Activated naive CD4-positive, alpha-beta T cell treated with anti-CD3 and anti-CD28 coated beads for 36 hours (primary cell): ENCODE results near the gene ITPR2. TPM values are rescaled to one million over a fixed set of nuclear protein-coding genes. Genes with fewer than 3 reads are reported as not detected.
"Not testable (repeated sequence)": the region's sequence is repeated elsewhere in the genome, so short reads cannot be mapped to it uniquely, and the experiment has no call there.

ENCODE experiments used
- CTCF ChIA-PET: fragments of 350-600 bp; sonication (Branson Sonifier 250); formaldehyde crosslinking; loops from one replicate; lab custom pipeline; 2021; ENCODE audit warnings: antibody characterized with exemption; lab: Charles Lee
- DNase-seq: peaks from one replicate; pipeline ENCODE4 v3.0.0-alpha.2; 2020
- H3K27ac Mint-ChIP-seq: one replicate; pipeline ENCODE4 v1.8.0; 2021; ENCODE audit warnings: mild to moderate bottlenecking, mixed read lengths
- H3K27me3 Mint-ChIP-seq: one replicate; pipeline ENCODE4 v1.8.0; 2021; ENCODE audit warnings: low read depth, mixed read lengths
- H3K36me3 Mint-ChIP-seq: one replicate; pipeline ENCODE4 v1.8.0; 2021; ENCODE audit warnings: low read depth, mixed read lengths
- H3K4me1 Mint-ChIP-seq: one replicate; pipeline ENCODE4 v1.8.0; 2021; ENCODE audit warnings: low read depth, mixed read lengths
- H3K4me3 Mint-ChIP-seq: one replicate; pipeline ENCODE4 v1.8.0; 2021; ENCODE audit warnings: mild to moderate bottlenecking, moderate library complexity, mixed read lengths
- H3K9me3 Mint-ChIP-seq: one replicate; pipeline ENCODE4 v1.8.0; 2021; ENCODE audit warnings: mixed read lengths
- intact Hi-C: fragments of 100-400 bp; cut with micrococcal nuclease; formaldehyde crosslinking; loops from one replicate; pipeline ENCODE4 v1.15.1; 2023
- total RNA-seq, 2 experiments: library from RNA; stranded (reverse); gene quantifications; one replicate each; pipeline ENCODE4 v1.2.3, GENCODE V29; 2021

ITPR2 gene
- total RNA-seq, 2 experiments from 2014 or later, result 24.4 to 24.5 TPM

GRCh38 chr12:26729137-26729671 lies 103.8 kb downstream of the ITPR2 start:
- CTCF ChIA-PET, result interaction anchor here (0.7 kb wide), 1 partner anchor 80 kb away, joined by 3 read pairs; no protein-coding TSS in a partner anchor
- DNase-seq, intact Hi-C loops, H3K4me3 Mint-ChIP-seq, H3K36me3 Mint-ChIP-seq, H3K27ac Mint-ChIP-seq, H3K27me3 Mint-ChIP-seq, H3K9me3 Mint-ChIP-seq: not testable (repeated sequence)
- H3K4me1 Mint-ChIP-seq, result peaks cover 53% of the 10 kb centered on the region

- CTCF ChIA-PET, result interaction anchor here (0.7 kb wide), 1 partner anchor 81 kb away, joined by 3 read pairs; no protein-coding TSS in a partner anchor
- Mint-ChIP-seq H3K4me1 (peaks cover 50% of the 10 kb centered on the region), H3K9me3 (no peaks in the 10 kb centered on the region), H3K36me3 (peaks cover 3% of the 10 kb centered on the region), H3K27ac (no peak overlapping the region), H3K27me3 (no peaks in the 10 kb centered on the region), H3K4me3 (no peak overlapping the region)
- intact Hi-C loops, result no loop called here
- DNase-seq, result no peak
These were observed 104.6 kb downstream of the ITPR2 start for GRCh38 chr12:26728205-26729050.

GRCh38 chr12:26727482-26728204 lies 105.4 kb downstream of the ITPR2 start:
- no peak overlapping the region for H3K27ac Mint-ChIP-seq
- CTCF ChIA-PET, result no interaction called here
- H3K4me1 Mint-ChIP-seq, result peaks cover 43% of the 10 kb centered on the region
- H3K36me3 Mint-ChIP-seq, result peaks cover 3% of the 10 kb centered on the region
- H3K4me3 Mint-ChIP-seq, result no peak overlapping the region
- H3K27me3 Mint-ChIP-seq, result no peaks in the 10 kb centered on the region
- no peak for DNase-seq
- intact Hi-C loops, result no loop called here
- H3K9me3 Mint-ChIP-seq, result no peaks in the 10 kb centered on the region

GRCh38 chr12:26726956-26727355 lies 106.0 kb downstream of the ITPR2 start:
- Mint-ChIP-seq H3K4me3 (no peak overlapping the region), H3K4me1 (peaks cover 38% of the 10 kb centered on the region)
- intact Hi-C loops, result no loop called here

GRCh38 chr12:26725276-26725916 lies 107.6 kb downstream of the ITPR2 start:
- no peak overlapping the region for H3K27ac Mint-ChIP-seq
- no peaks in the 10 kb centered on the region for H3K9me3 Mint-ChIP-seq

More at GRCh38 chr12:26726956-26727355, 106.0 kb downstream of the ITPR2 start:
- H3K9me3 Mint-ChIP-seq, result no peaks in the 10 kb centered on the region
- DNase-seq, result no peak
- CTCF ChIA-PET, result no interaction called here
- no peak overlapping the region for H3K27ac Mint-ChIP-seq
- H3K36me3 Mint-ChIP-seq, result peaks cover 6% of the 10 kb centered on the region
- no peaks in the 10 kb centered on the region for H3K27me3 Mint-ChIP-seq

GRCh38 chr12:26724309-26724702 lies 108.7 kb downstream of the ITPR2 start:
- H3K36me3 Mint-ChIP-seq, result peaks cover 2% of the 10 kb centered on the region
- no peak overlapping the region for H3K27ac Mint-ChIP-seq
- CTCF ChIA-PET, result interaction anchor here (1.1 kb wide), 1 partner anchor 23 kb away, joined by 4 read pairs; no protein-coding TSS in a partner anchor
- intact Hi-C loops, result no loop called here
- H3K27me3 Mint-ChIP-seq, result no peaks in the 10 kb centered on the region
- no peak overlapping the region for H3K4me3 Mint-ChIP-seq
- H3K9me3 Mint-ChIP-seq, result no peaks in the 10 kb centered on the region
- no peak for DNase-seq
- peaks cover 26% of the 10 kb centered on the region for H3K4me1 Mint-ChIP-seq

More at GRCh38 chr12:26725276-26725916, 107.6 kb downstream of the ITPR2 start:
- Mint-ChIP-seq H3K4me3 (no peak overlapping the region), H3K36me3 (peaks cover 6% of the 10 kb centered on the region), H3K4me1 (peaks cover 32% of the 10 kb centered on the region), H3K27me3 (no peaks in the 10 kb centered on the region)
- DNase-seq, result no peak
- intact Hi-C loops, result no loop called here
- CTCF ChIA-PET, result interaction anchor here (1.6 kb wide), 1 partner anchor 24 kb away, joined by 4 read pairs; no protein-coding TSS in a partner anchor

GRCh38 chr12:26723379-26724308 lies 109.3 kb downstream of the ITPR2 start:
- DNase-seq, result no peak
- Mint-ChIP-seq H3K4me1 (peaks cover 20% of the 10 kb centered on the region), H3K4me3 (no peak overlapping the region), H3K9me3 (no peaks in the 10 kb centered on the region), H3K27ac (no peak overlapping the region), H3K27me3 (no peaks in the 10 kb centered on the region), H3K36me3 (peaks cover 3% of the 10 kb centered on the region)
- CTCF ChIA-PET, result interaction anchor here (1.1 kb wide), 1 partner anchor 22 kb away, joined by 4 read pairs; no protein-coding TSS in a partner anchor
- intact Hi-C loops, result no loop called here

- H3K4me1 Mint-ChIP-seq, result peaks cover 8% of the 10 kb centered on the region
- H3K36me3 Mint-ChIP-seq, result peaks cover 3% of the 10 kb centered on the region
- CTCF ChIA-PET, result interaction anchor here (1.1 kb wide), 1 partner anchor 20 kb away, joined by 4 read pairs; no protein-coding TSS in a partner anchor
- no peak overlapping the region for H3K4me3 Mint-ChIP-seq
- H3K9me3 Mint-ChIP-seq, result no peaks in the 10 kb centered on the region
- no peak overlapping the region for H3K27ac Mint-ChIP-seq
- intact Hi-C loops, result no loop called here
- no peak for DNase-seq
- no peaks in the 10 kb centered on the region for H3K27me3 Mint-ChIP-seq
These were observed 111.2 kb downstream of the ITPR2 start for GRCh38 chr12:26721800-26722199.

- no peaks in the 10 kb centered on the region for H3K27me3 Mint-ChIP-seq
- DNase-seq, result no peak
- intact Hi-C loops, result no loop called here
- H3K9me3 Mint-ChIP-seq, result no peaks in the 10 kb centered on the region
- H3K36me3 Mint-ChIP-seq, result peaks cover 7% of the 10 kb centered on the region
- no peak overlapping the region for H3K27ac Mint-ChIP-seq
- H3K4me1 Mint-ChIP-seq, result no peaks in the 10 kb centered on the region
- no peak overlapping the region for H3K4me3 Mint-ChIP-seq
- CTCF ChIA-PET, result no interaction called here
These were observed 113.1 kb downstream of the ITPR2 start for GRCh38 chr12:26719852-26720251.

GRCh38 chr12:26717757-26718156 lies 115.2 kb downstream of the ITPR2 start:
- CTCF ChIA-PET, result interaction anchor here (1.7 kb wide), 1 partner anchor 16 kb away, joined by 4 read pairs; no protein-coding TSS in a partner anchor
- Mint-ChIP-seq H3K27ac (no peak overlapping the region), H3K27me3 (no peaks in the 10 kb centered on the region), H3K36me3 (peaks cover 11% of the 10 kb centered on the region), H3K4me1 (no peaks in the 10 kb centered on the region), H3K4me3 (no peak overlapping the region), H3K9me3 (no peaks in the 10 kb centered on the region)
- no peak for DNase-seq
- intact Hi-C loops, result no loop called here

GRCh38 chr12:26715232-26715631 lies 117.8 kb downstream of the ITPR2 start:
- H3K27ac Mint-ChIP-seq, result no peak overlapping the region
- no peaks in the 10 kb centered on the region for H3K4me1 Mint-ChIP-seq
- no peaks in the 10 kb centered on the region for H3K9me3 Mint-ChIP-seq
- DNase-seq, result no peak
- no peaks in the 10 kb centered on the region for H3K27me3 Mint-ChIP-seq
- CTCF ChIA-PET, result interaction anchor here (0.7 to 1.0 kb wide), 2 partner anchors 128 to 364 kb away, joined by 3 read pairs; no protein-coding TSS in a partner anchor
- no peak overlapping the region for H3K4me3 Mint-ChIP-seq
- H3K36me3 Mint-ChIP-seq, result peaks cover 12% of the 10 kb centered on the region
- intact Hi-C loops, result no loop called here
